Endothelial cell of umbilical vein (primary cell): ENCODE data around the gene TOMM40L. TPM values are rescaled to one million over a fixed set of nuclear protein-coding genes. Genes with fewer than 3 reads are reported as not detected.

Experiments used
- BruUV-seq: library from RNA; stranded (reverse); fragments of 400-500 nt; replicated peaks from 2 replicates; lab custom pipeline; 2021; lab: Mats Ljungman, UMichigan
- CTCF ChIA-PET: fragments of 300-600, 350-600 bp; sonication (Branson Sonifier 250); formaldehyde crosslinking; loops from one replicate; lab custom pipeline; 2021; ENCODE audit warnings: antibody characterized with exemption, inconsistent platforms; lab: Charles Lee
- POLR2A ChIA-PET: fragments of 300-600, 350-600 bp; sonication (Branson Sonifier 250); formaldehyde crosslinking; loops from one replicate; lab custom pipeline; 2021; ENCODE audit warnings: antibody characterized with exemption, inconsistent platforms; lab: Charles Lee
- DNase-seq: peaks from one replicate; pipeline ENCODE4 v3.0.0-alpha.2; 2011; ENCODE audit warnings: low read depth, low spot score
- FAIRE-seq: peaks from 2 replicates; lab custom pipeline; 2011; peaks lifted over from hg19 to GRCh38; lab: Jason Lieb, UNC
- H2AFZ ChIP-seq: 2 replicates; pipeline ENCODE4 v1.6.0; 2012; ENCODE audit warnings: low read depth, low read length, control low read depth, inconsistent platforms
- H3K27ac ChIP-seq: 2 replicates; pipeline ENCODE4 v1.5.1; 2011; ENCODE audit warnings: low read depth, mild to moderate bottlenecking, control low read depth, low read length, moderate library complexity; ENCODE audit not compliant: insufficient read depth
- H3K27me3 ChIP-seq, 2 experiments: 2 replicates each; pipeline versions ENCODE4 v1.6.0 to v1.6.1; 2011; ENCODE audit warnings: low read length in 2 of 2, mixed read lengths in 1 of 2; ENCODE audit not compliant: control insufficient read depth in 2 of 2, insufficient read depth in 2 of 2
- H3K36me3 ChIP-seq, 2 experiments: 2 replicates in 1 of 2; 3 replicates in 1 of 2; pipeline ENCODE4 v1.5.1; 2011; ENCODE audit warnings: low read length in 2 of 2, mild to moderate bottlenecking in 1 of 2, moderate library complexity in 1 of 2; ENCODE audit not compliant: control insufficient read depth in 2 of 2, insufficient read depth in 2 of 2; ENCODE audit errors: extremely low read depth in 1 of 2
- H3K4me1 ChIP-seq: 3 replicates; pipeline ENCODE4 v1.5.1; 2011; ENCODE audit warnings: mild to moderate bottlenecking, low read length; ENCODE audit not compliant: control insufficient read depth, insufficient read depth; ENCODE audit errors: extremely low read depth
- H3K4me2 ChIP-seq: 2 replicates; pipeline ENCODE4 v1.6.1; 2011; ENCODE audit warnings: low read length, control low read depth, mixed read lengths; ENCODE audit not compliant: insufficient read depth
- H3K4me3 ChIP-seq, 3 experiments: fragments of 200-600 bp in 1 of 3; sonication (generic), shearing (Covaris generic) in 1 of 3; replicated peaks in 1 of 3; 2 replicates each; pipeline ENCODE4 v1.5.1; 2011 to 2016; ENCODE audit warnings: control low read depth in 3 of 3, low read length in 3 of 3, mild to moderate bottlenecking in 2 of 3, inconsistent platforms in 1 of 3, low read depth in 1 of 3, moderate library complexity in 1 of 3; ENCODE audit not compliant: insufficient read depth in 1 of 3
- H3K79me2 ChIP-seq: 2 replicates; pipeline ENCODE4 v1.6.0; 2012; ENCODE audit warnings: low read length, inconsistent platforms; ENCODE audit not compliant: control insufficient read depth, insufficient read depth
- H3K9ac ChIP-seq: replicated peaks from 2 replicates; pipeline ENCODE3; 2011; ENCODE audit warnings: low read length, control low read depth; ENCODE audit not compliant: insufficient read depth; ENCODE audit errors: extremely low read depth
- H3K9me1 ChIP-seq: replicated peaks from 3 replicates; pipeline ENCODE4 v1.6.0; 2011; ENCODE audit warnings: mild to moderate bottlenecking, low read length; ENCODE audit not compliant: control insufficient read depth, insufficient read depth; ENCODE audit errors: extremely low read depth
- H3K9me3 ChIP-seq: replicated peaks from 2 replicates; pipeline ENCODE4 v1.5.1; 2012; ENCODE audit warnings: low read length, inconsistent platforms; ENCODE audit not compliant: control insufficient read depth, insufficient read depth
- H4K20me1 ChIP-seq: replicated peaks from 2 replicates; pipeline ENCODE3; 2011; ENCODE audit warnings: mild to moderate bottlenecking, low read length; ENCODE audit not compliant: control insufficient read depth, insufficient read depth; ENCODE audit errors: extremely low read depth
- JUN ChIP-seq: IDR thresholded peaks from 2 replicates; pipeline ENCODE4 v1.6.1; 2011; ENCODE audit warnings: borderline replicate concordance, low read depth; ENCODE audit not compliant: insufficient read length, insufficient read depth
- POLR2A ChIP-seq: IDR thresholded peaks from 2 replicates; pipeline ENCODE4 v1.6.1; 2012; ENCODE audit warnings: low read depth, mild to moderate bottlenecking, control low read depth, low read length
- POLR2AphosphoS5 ChIP-seq: IDR thresholded peaks from 2 replicates; pipeline ENCODE4 v1.6.1; 2012; ENCODE audit warnings: low read depth, mild to moderate bottlenecking, control low read depth, low read length, moderate library complexity; ENCODE audit not compliant: insufficient read depth
- dilution Hi-C: fragments of 300-500 bp; cut with MboI; formaldehyde crosslinking; loops from one replicate; pipeline ENCODE4 v1.15.0; 2019; ENCODE audit warnings: low sequenced_read_pairs; ENCODE audit not compliant: extremely low pct_ligation_motif_present
- intact Hi-C: fragments of 100-400 bp; cut with micrococcal nuclease; formaldehyde crosslinking; loops from one replicate; pipeline ENCODE4 v1.10.0; 2022
- polyA plus RNA-seq, 4 experiments: library from polyadenylated mRNA; depleted of rRNA in 3 of 4; stranded (reverse) in 3 of 4; unstranded in 1 of 4; fragments of >200 nt; gene quantifications; 2 replicates each; pipeline versions ENCODE4 v1.2.1 to v1.2.3, GENCODE V29; 2011 to 2012; ENCODE audit warnings: missing spikeins in 1 of 4
- total RNA-seq: library from RNA; stranded (reverse); gene quantifications from 2 replicates; pipeline ENCODE4 v1.2.3, GENCODE V29; 2021
- TF ChIP-seq, protein P1 (sequence below), 2 donors: IDR thresholded peaks; 1 replicate in 1 of 2; 2 replicates in 1 of 2; pipeline ENCODE4 v1.5.1; 2011; ENCODE audit warnings: low read length in 2 of 2, mild to moderate bottlenecking in 2 of 2, moderate library complexity in 2 of 2, control low read depth in 1 of 2, inconsistent platforms in 1 of 2, low read depth in 1 of 2; ENCODE audit not compliant: insufficient read depth in 1 of 2; ENCODE audit errors: extremely low read depth in 1 of 2

The TOMM40L gene
- total and polyA plus RNA-seq, 2 donors (not counting 3 experiments of a cell fraction or from before 2014, with no cell fraction given) = 18.6 to 18.7 TPM

- Histone ChIP-seq H3K4me3 (no peak overlapping the region), H3K36me3 (peaks cover 10% of the 10 kb centered on the region in 2 experiments), H3K4me1 (peaks cover 18% of the 10 kb centered on the region), H3K4me2 (peak overlapping the region; percentile 80), H2AFZ (peak overlapping the region; percentile 75), H4K20me1 (no peaks in the 10 kb centered on the region), H3K27me3 (no peaks in the 10 kb centered on the region), H3K9me3 (no peaks in the 10 kb centered on the region), H3K79me2 (no peaks in the 10 kb centered on the region), H3K27ac (peak overlapping the region; percentile 25), H3K9ac (peak overlapping the region; percentile 28), H3K9me1 (no peaks in the 10 kb centered on the region)
- ChIA-PET CTCF (interaction anchor here (0.6 to 6.9 kb wide), 17 partner anchors 9 to 155 kb away, joined by 3 to 156 read pairs (median 4); partner anchors contain the start of genes ADAMTS4, CFAP126, FCER1G and NDUFS2), POLR2A (no interaction called here)
- no TSS peak for BruUV-seq
- DNase-seq = no peak
- peak; percentile 1 for TF ChIP-seq POLR2AphosphoS5
- TF ChIP-seq JUN = no peak
- TF ChIP-seq, protein P1, sequence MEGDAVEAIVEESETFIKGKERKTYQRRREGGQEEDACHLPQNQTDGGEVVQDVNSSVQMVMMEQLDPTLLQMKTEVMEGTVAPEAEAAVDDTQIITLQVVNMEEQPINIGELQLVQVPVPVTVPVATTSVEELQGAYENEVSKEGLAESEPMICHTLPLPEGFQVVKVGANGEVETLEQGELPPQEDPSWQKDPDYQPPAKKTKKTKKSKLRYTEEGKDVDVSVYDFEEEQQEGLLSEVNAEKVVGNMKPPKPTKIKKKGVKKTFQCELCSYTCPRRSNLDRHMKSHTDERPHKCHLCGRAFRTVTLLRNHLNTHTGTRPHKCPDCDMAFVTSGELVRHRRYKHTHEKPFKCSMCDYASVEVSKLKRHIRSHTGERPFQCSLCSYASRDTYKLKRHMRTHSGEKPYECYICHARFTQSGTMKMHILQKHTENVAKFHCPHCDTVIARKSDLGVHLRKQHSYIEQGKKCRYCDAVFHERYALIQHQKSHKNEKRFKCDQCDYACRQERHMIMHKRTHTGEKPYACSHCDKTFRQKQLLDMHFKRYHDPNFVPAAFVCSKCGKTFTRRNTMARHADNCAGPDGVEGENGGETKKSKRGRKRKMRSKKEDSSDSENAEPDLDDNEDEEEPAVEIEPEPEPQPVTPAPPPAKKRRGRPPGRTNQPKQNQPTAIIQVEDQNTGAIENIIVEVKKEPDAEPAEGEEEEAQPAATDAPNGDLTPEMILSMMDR (IDR thresholded peaks at IDR 0.05; ENCODE audit: extremely low read depth in 1 of 2, insufficient read depth in 1 of 2, low read depth in 1 of 2, low read length in 2 of 2) = no peak
- intact Hi-C loops (no loop called here), dilution Hi-C loops (no loop called here)
- no peak for FAIRE-seq
These were observed 2.2 kb downstream of the TOMM40L start for GRCh38 chr1:161228032-161228431.

- H3K27me3 ChIP-seq = no peaks in the 10 kb centered on the region
- no peak overlapping the region for H3K4me2 ChIP-seq
- no peaks in the 10 kb centered on the region for H4K20me1 ChIP-seq
- H3K9ac ChIP-seq = no peak overlapping the region
- dilution Hi-C loops = no loop called here
- BruUV-seq = no TSS peak
- no peak overlapping the region for H2AFZ ChIP-seq
- TF ChIP-seq POLR2A = no peak
- TF ChIP-seq, protein P1 (IDR thresholded peaks at IDR 0.05; ENCODE audit: extremely low read depth in 1 of 2, insufficient read depth in 1 of 2, low read depth in 1 of 2, low read length in 2 of 2) = peak in 1 of 2 donors; percentile 6
- no peak overlapping the region for H3K27ac ChIP-seq
- no peak overlapping the region for H3K4me3 ChIP-seq
- CTCF ChIA-PET = interaction anchor here (1.5 to 6.9 kb wide), 5 partner anchors 11 to 153 kb away, joined by 4 to 156 read pairs (median 39); no protein-coding TSS in a partner anchor
- FAIRE-seq (no peak), DNase-seq (no peak)
- intact Hi-C loops = no loop called here
- H3K79me2 ChIP-seq = no peaks in the 10 kb centered on the region
- no peaks in the 10 kb centered on the region for H3K9me1 ChIP-seq
- no peaks in the 10 kb centered on the region for H3K9me3 ChIP-seq
- H3K36me3 ChIP-seq = peaks cover 10% of the 10 kb centered on the region in 2 experiments
- POLR2A ChIA-PET = no interaction called here
- H3K4me1 ChIP-seq = peaks cover 18% of the 10 kb centered on the region
These were observed 4.0 kb downstream of the TOMM40L start for GRCh38 chr1:161229896-161230295.
